Body of pancreas (tissue), 4 donors: ENCODE results near the gene SESN3.

ENCODE experiments used
- CTCF ChIP-seq, 7 experiments: fragments of 450-650 bp in 4 of 7; fragments of 200-600 bp in 3 of 7; sonication (generic) in 3 of 7; IDR thresholded peaks; one replicate each; pipeline ENCODE4 v1.5.1; 2016 to 2019; ENCODE audit warnings: antibody characterized with exemption in 7 of 7
- POLR2A ChIP-seq, 3 donors: fragments of 450-650 bp; IDR thresholded peaks; one replicate each; pipeline ENCODE4 v1.6.1; 2016; ENCODE audit warnings: antibody characterized with exemption in 3 of 3, mild to moderate bottlenecking in 2 of 3

GRCh38 chr11:95144313-95145235, 86.4 kb downstream of the SESN3 start:
- TF ChIP-seq CTCF (IDR thresholded peaks at IDR 0.05) (no peak), POLR2A (IDR thresholded peaks at IDR 0.05) (no peak)
